Loucy (cell line): Measurements from ENCODE around the gene ELL2.

Source experiments
- H2AFZ ChIP-seq: fragments of 200-600 bp; sonication (generic); 2 replicates; pipeline ENCODE4 v1.6.0; 2016; ENCODE audit warnings: antibody characterized with exemption, mild to moderate bottlenecking, low read length, moderate library complexity
- H3F3A ChIP-seq: fragments of 200-600 bp; 2 replicates; pipeline ENCODE4 v1.6.0; 2016; ENCODE audit warnings: antibody characterized with exemption, low read depth, mild to moderate bottlenecking
- H3K27me3 ChIP-seq: fragments of 200-600 bp; sonication (generic); 2 replicates; pipeline ENCODE4 v1.6.1; 2014; ENCODE audit warnings: low read length, mild to moderate bottlenecking; ENCODE audit not compliant: insufficient read depth, poor library complexity, severe bottlenecking
- H3K36me3 ChIP-seq: fragments of 200-600 bp; sonication (generic); 2 replicates; pipeline ENCODE4 v1.6.1; 2016; ENCODE audit warnings: low read length; ENCODE audit not compliant: insufficient read depth
- H3K4me1 ChIP-seq: fragments of 200-600 bp; sonication (generic); 2 replicates; pipeline ENCODE4 v1.5.1; 2014; ENCODE audit warnings: low read length, mild to moderate bottlenecking; ENCODE audit not compliant: insufficient read depth, poor library complexity, severe bottlenecking
- H3K4me2 ChIP-seq: fragments of 200-600 bp; sonication (generic); 2 replicates; pipeline ENCODE4 v1.6.0; 2014; ENCODE audit warnings: antibody characterized with exemption, low read length, low read depth, mild to moderate bottlenecking; ENCODE audit not compliant: poor library complexity, severe bottlenecking
- H3K4me3 ChIP-seq: fragments of 200-600 bp; sonication (generic); 2 replicates; pipeline ENCODE4 v1.5.1; 2014; ENCODE audit warnings: low read length, mild to moderate bottlenecking, mixed read lengths; ENCODE audit not compliant: poor library complexity, severe bottlenecking
- H3K79me2 ChIP-seq: fragments of 200-600 bp; sonication (generic); 2 replicates; pipeline ENCODE4 v1.6.1; 2014; ENCODE audit warnings: low read length; ENCODE audit not compliant: insufficient read depth
- H3K9ac ChIP-seq: fragments of 200-600 bp; sonication (generic); 2 replicates; pipeline ENCODE4 v1.6.0; 2014; ENCODE audit warnings: mild to moderate bottlenecking, low read depth, low read length, moderate library complexity; ENCODE audit not compliant: poor library complexity, severe bottlenecking
- H3K9me2 ChIP-seq: fragments of 200-600 bp; sonication (generic); replicated peaks from 2 replicates; pipeline ENCODE4 v1.6.1; 2016; ENCODE audit warnings: low read depth, low read length, mixed read lengths
- H3K9me3 ChIP-seq: fragments of 200-600 bp; sonication (generic); 2 replicates; pipeline ENCODE4 v1.6.1; 2014; ENCODE audit warnings: mild to moderate bottlenecking, antibody characterized with exemption, low read length, low read depth; ENCODE audit not compliant: insufficient read depth
- H4K20me1 ChIP-seq: fragments of 200-600 bp; sonication (generic); 2 replicates; pipeline ENCODE4 v1.6.0; 2014; ENCODE audit warnings: antibody characterized with exemption, low read length, mild to moderate bottlenecking; ENCODE audit not compliant: insufficient read depth, poor library complexity, severe bottlenecking
- EZH2phosphoT487 ChIP-seq: fragments of 200-600 bp; IDR thresholded peaks from 2 replicates; pipeline ENCODE4 v1.6.1; 2018; ENCODE audit warnings: antibody characterized with exemption, mild to moderate bottlenecking, moderate library complexity, borderline replicate concordance
- TF ChIP-seq, protein P1 (sequence below): fragments of 200-600 bp; sonication (generic); conservative IDR thresholded peaks from 2 replicates; pipeline ENCODE4 v1.5.1; 2014; ENCODE audit warnings: mild to moderate bottlenecking, antibody characterized with exemption, low read length

The ELL2 gene

DNA sequence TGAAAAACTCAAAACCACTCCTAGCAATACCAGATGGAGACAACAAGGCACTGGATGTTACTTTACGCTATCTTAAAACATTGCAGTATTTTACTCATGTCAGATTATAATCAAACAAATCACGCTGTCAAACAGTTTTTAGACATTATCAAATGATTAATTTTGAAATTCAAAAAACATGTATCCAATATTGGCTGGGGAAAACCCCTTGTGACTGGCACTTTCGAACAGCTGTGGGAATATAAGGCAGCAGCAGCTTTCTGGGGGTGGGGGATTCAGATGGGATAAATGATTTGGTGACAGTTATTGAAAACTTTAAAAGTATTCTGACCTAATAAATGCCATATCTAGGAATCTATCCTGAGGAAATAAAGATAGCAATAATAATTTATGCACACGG, 28.7 kb downstream of the ELL2 start:
- TF ChIP-seq EZH2phosphoT487, result no peak
- TF ChIP-seq, protein P1, sequence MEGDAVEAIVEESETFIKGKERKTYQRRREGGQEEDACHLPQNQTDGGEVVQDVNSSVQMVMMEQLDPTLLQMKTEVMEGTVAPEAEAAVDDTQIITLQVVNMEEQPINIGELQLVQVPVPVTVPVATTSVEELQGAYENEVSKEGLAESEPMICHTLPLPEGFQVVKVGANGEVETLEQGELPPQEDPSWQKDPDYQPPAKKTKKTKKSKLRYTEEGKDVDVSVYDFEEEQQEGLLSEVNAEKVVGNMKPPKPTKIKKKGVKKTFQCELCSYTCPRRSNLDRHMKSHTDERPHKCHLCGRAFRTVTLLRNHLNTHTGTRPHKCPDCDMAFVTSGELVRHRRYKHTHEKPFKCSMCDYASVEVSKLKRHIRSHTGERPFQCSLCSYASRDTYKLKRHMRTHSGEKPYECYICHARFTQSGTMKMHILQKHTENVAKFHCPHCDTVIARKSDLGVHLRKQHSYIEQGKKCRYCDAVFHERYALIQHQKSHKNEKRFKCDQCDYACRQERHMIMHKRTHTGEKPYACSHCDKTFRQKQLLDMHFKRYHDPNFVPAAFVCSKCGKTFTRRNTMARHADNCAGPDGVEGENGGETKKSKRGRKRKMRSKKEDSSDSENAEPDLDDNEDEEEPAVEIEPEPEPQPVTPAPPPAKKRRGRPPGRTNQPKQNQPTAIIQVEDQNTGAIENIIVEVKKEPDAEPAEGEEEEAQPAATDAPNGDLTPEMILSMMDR, result no peak
- 0 out of 2 replicates have a peak, but pooled peaks cover 2% of the 10 kb centered on the region for H3F3A ChIP-seq
- H3K9me2 ChIP-seq, result no peaks in the 10 kb centered on the region
- H3K9ac ChIP-seq, result no peak overlapping the region
- H2AFZ ChIP-seq, result no peak overlapping the region
- H3K9me3 ChIP-seq, result no peaks in the 10 kb centered on the region
- no peaks in the 10 kb centered on the region for H3K27me3 ChIP-seq
- H3K4me3 ChIP-seq, result no peak overlapping the region
- no peaks in the 10 kb centered on the region for H3K36me3 ChIP-seq
- H3K4me2 ChIP-seq, result no peak overlapping the region
- H3K4me1 ChIP-seq, result peaks cover 22% of the 10 kb centered on the region
- no peaks in the 10 kb centered on the region for H4K20me1 ChIP-seq
- no peaks in the 10 kb centered on the region for H3K79me2 ChIP-seq

- H3K79me2 ChIP-seq, result no peaks in the 10 kb centered on the region
Measured at GRCh38 chr5:95931079-95931833, 30.4 kb downstream of the ELL2 start.

GRCh38 chr5:95930141-95930930, 31.3 kb downstream of the ELL2 start:
- Histone ChIP-seq H3K4me3 (no peak overlapping the region), H3K9me3 (no peaks in the 10 kb centered on the region), H3K9me2 (no peaks in the 10 kb centered on the region), H4K20me1 (no peaks in the 10 kb centered on the region), H2AFZ (no peak overlapping the region), H3K27me3 (no peaks in the 10 kb centered on the region), H3K9ac (no peak overlapping the region), H3K36me3 (no peaks in the 10 kb centered on the region), H3K4me2 (no peak overlapping the region), H3F3A (0 out of 2 replicates have a peak, but pooled peaks cover 2% of the 10 kb centered on the region), H3K79me2 (no peaks in the 10 kb centered on the region), H3K4me1 (peaks cover 24% of the 10 kb centered on the region)
- TF ChIP-seq, protein P1, result no peak
- no peak for TF ChIP-seq EZH2phosphoT487

More at GRCh38 chr5:95931079-95931833, 30.4 kb downstream of the ELL2 start:
- no peak overlapping the region for H3K4me2 ChIP-seq
- no peak overlapping the region for H3K9ac ChIP-seq
- TF ChIP-seq, protein P1, result no peak
- no peak for TF ChIP-seq EZH2phosphoT487
- H3K4me3 ChIP-seq, result no peak overlapping the region
- no peaks in the 10 kb centered on the region for H3K9me2 ChIP-seq
- no peaks in the 10 kb centered on the region for H3K9me3 ChIP-seq
- no peaks in the 10 kb centered on the region for H3K36me3 ChIP-seq
- H3F3A ChIP-seq, result 0 out of 2 replicates have a peak, but pooled peaks cover 2% of the 10 kb centered on the region
- H3K27me3 ChIP-seq, result no peaks in the 10 kb centered on the region
- no peak overlapping the region for H2AFZ ChIP-seq
- H4K20me1 ChIP-seq, result no peaks in the 10 kb centered on the region
- H3K4me1 ChIP-seq, result peaks cover 24% of the 10 kb centered on the region
